ENCODE data around the gene MT1B. TPM values are rescaled to one million over a fixed set of nuclear protein-coding genes. Genes with fewer than 3 reads are reported as not detected.

MT1B gene
- total and polyA plus RNA-seq, 9 of the 15 experiments (the other 6 are each of a cell fraction or from before 2014, with no cell fraction given) = not detected

DNA sequence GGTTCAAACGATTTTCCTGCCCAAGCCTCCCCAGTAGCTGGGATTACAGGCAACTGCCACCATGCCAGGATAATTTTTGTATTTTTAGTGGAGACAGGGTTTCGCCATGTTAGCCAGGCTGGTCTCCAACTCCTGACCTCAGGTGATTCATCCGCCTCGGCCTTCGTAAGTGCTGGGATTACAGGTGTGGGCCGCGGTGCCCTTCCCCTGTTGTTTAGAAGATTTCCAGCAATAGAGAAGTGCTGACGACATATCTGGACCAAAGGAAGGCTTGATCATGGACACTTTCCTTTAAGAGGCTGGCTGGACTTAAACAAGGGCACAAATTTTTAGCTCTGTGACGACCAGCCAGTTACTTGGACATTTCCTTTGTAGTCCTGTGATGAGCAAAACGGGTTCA, 20.5 kb upstream of the MT1B start (continued):
- no peak for TF ChIP-seq SIRT6 (IDR thresholded peaks at IDR 0.05; ENCODE audit: low read depth, low read length)
- TF ChIP-seq SRSF1 (IDR thresholded peaks at IDR 0.05; ENCODE audit: low read depth, low read length) = no peak
- TF ChIP-seq STAT5A (IDR thresholded peaks at IDR 0.05; ENCODE audit: borderline replicate concordance, low read length) = no peak
- no peak for TF ChIP-seq TBL1XR1 (IDR thresholded peaks at IDR 0.05; ENCODE audit: low read length in 2 of 2)
- no peak for TF ChIP-seq TEAD4 (IDR thresholded peaks at IDR 0.05; ENCODE audit: low read length)
- no peak for TF ChIP-seq TEAD4 (CRISPR knock-in tag; IDR thresholded peaks at IDR 0.05; ENCODE audit: borderline replicate concordance)
- TF ChIP-seq JUND (IDR thresholded peaks at IDR 0.05; ENCODE audit: borderline replicate concordance, low read depth, low read length) = no peak
- TF ChIP-seq JUND (tag; IDR thresholded peaks at IDR 0.05; ENCODE audit: borderline replicate concordance, low read depth, low read length) = no peak
- TF ChIP-seq PTRF (tag; IDR thresholded peaks at IDR 0.05) = no peak

GRCh38 chr16:56631832-56632155, 19.9 kb upstream of the MT1B start:
- whole genome bisulfite sequencing (ENCODE audit: insufficient coverage, low coverage, missing lambda C conversion rate) = 7% methylated on average over 7 of the region's 14 CpGs
- in situ Hi-C loops (cut with MboI) = no loop called here
- POLR2A ChIA-PET = no interaction called here
- Histone ChIP-seq H3K9ac (ENCODE audit: insufficient read depth in 1 of 2, low read depth in 2 of 2, low read length in 2 of 2) (no peak overlapping the region), H3K4me2 (ENCODE audit: insufficient read depth, low read length) (no peak overlapping the region), H3K79me2 (ENCODE audit: control insufficient read depth, insufficient read depth, low read length) (no peaks in the 10 kb centered on the region), H3K9me3 (replicated peaks; ENCODE audit: control insufficient read depth, insufficient read depth, low read depth, low read length) (no peaks in the 10 kb centered on the region), H3K27ac (ENCODE audit: extremely low read depth, low read depth, low read length) (no peak overlapping the region), H2AFZ (ENCODE audit: low read depth, low read length) (no peak overlapping the region), H4K20me1 (replicated peaks; ENCODE audit: control insufficient read depth, insufficient read depth, low read length) (0 out of 2 replicates have a peak, but pooled peaks cover 3% of the 10 kb centered on the region), H3K4me3 (no peak overlapping the region), H3K4me1 (replicated peaks in 1 of 2; ENCODE audit: control insufficient read depth in 2 of 2, insufficient read depth in 2 of 2, low read length in 2 of 2) (peaks cover 0 to 15% of the 10 kb centered on the region in 2 experiments; a peak in 2 of 5 replicates), H3K27me3 (ENCODE audit: control insufficient read depth in 2 of 2, insufficient read depth in 2 of 2, low read length in 2 of 2) (peaks cover 36 to 70% of the 10 kb centered on the region in 2 experiments; a peak in 4 of 5 replicates), H3K9me1 (ENCODE audit: control insufficient read depth, insufficient read depth, low read length) (no peaks in the 10 kb centered on the region), H3K36me3 (ENCODE audit: control insufficient read depth, insufficient read depth, low read length) (no peaks in the 10 kb centered on the region)
- CTCF ChIA-PET (ENCODE audit: low intra/inter-chr PET ratio) = no interaction called here
- FAIRE-seq (no peak), ATAC-seq (no peak), DNase-seq (ENCODE audit: extremely low read depth in 1 of 4, low spot score in 3 of 4) (no peak)
- no TSS peak for BruUV-seq (replicated peaks)
- TF ChIP-seq KLF10 (CRISPR knock-in tag; IDR thresholded peaks at IDR 0.05) (no peak), SAFB2 (IDR thresholded peaks at IDR 0.05; ENCODE audit: borderline replicate concordance, low read depth, low read length, severe bottlenecking) (no peak), ZNF311 (CRISPR knock-in tag; IDR thresholded peaks at IDR 0.05) (no peak), CBX5 (IDR thresholded peaks at IDR 0.05; ENCODE audit: borderline replicate concordance, low read depth) (no peak), ZBTB1 (CRISPR knock-in tag; IDR thresholded peaks at IDR 0.05; ENCODE audit: borderline replicate concordance, low read depth) (no peak), RBFOX2 (IDR thresholded peaks at IDR 0.05; ENCODE audit: low read depth, low read length) (no peak), MCM5 (IDR thresholded peaks at IDR 0.05; ENCODE audit: low read depth) (no peak), MLLT1 (IDR thresholded peaks at IDR 0.05) (no peak), SIN3A (IDR thresholded peaks at IDR 0.05; ENCODE audit: borderline replicate concordance in 2 of 2, control insufficient read depth in 1 of 2, low read depth in 2 of 2, low read length in 2 of 2) (no peak), SMAD3 (CRISPR knock-in tag; conservative IDR thresholded peaks at IDR 0.05) (no peak)
- intact Hi-C loops (cut with micrococcal nuclease) = no loop called here
